ENCODE data around the gene GNS. TPM values are rescaled to one million over a fixed set of nuclear protein-coding genes. Genes with fewer than 3 reads are reported as not detected.

GNS gene
- total and polyA plus RNA-seq, 2 donors (not counting 3 experiments of a cell fraction or from before 2014, with no cell fraction given) = 107 to 142 TPM

- FAIRE-seq = no peak
- H4K20me1 ChIP-seq (replicated peaks; ENCODE audit: control insufficient read depth, extremely low read depth, insufficient read depth, low read length) = no peaks in the 10 kb centered on the region
- H3K4me1 ChIP-seq (ENCODE audit: control insufficient read depth, extremely low read depth, insufficient read depth, low read length) = peaks cover 83% of the 10 kb centered on the region
- peak overlapping the region; percentile 61 for H3K27ac ChIP-seq (ENCODE audit: insufficient read depth, low read depth, low read length)
- intact Hi-C loops (cut with micrococcal nuclease) = loop anchor here (1.0 kb wide), 1 partner anchor 63 kb away; the partner anchor contains the start of gene RASSF3
- TF ChIP-seq POLR2A (IDR thresholded peaks at IDR 0.05; ENCODE audit: low read depth, low read length) (no peak), MYC (IDR thresholded peaks at IDR 0.05; ENCODE audit: low read depth, low read length) (no peak), FOS (IDR thresholded peaks at IDR 0.05; ENCODE audit: borderline replicate concordance, insufficient read depth, low read length) (no peak), GATA2 (IDR thresholded peaks at IDR 0.05; ENCODE audit: insufficient read depth, insufficient read length, low read depth, low read length) (no peak), MAX (IDR thresholded peaks at IDR 0.05; ENCODE audit: insufficient read depth, insufficient read length) (no peak), JUN (IDR thresholded peaks at IDR 0.05; ENCODE audit: borderline replicate concordance, insufficient read depth, insufficient read length, low read depth) (no peak), EZH2 (IDR thresholded peaks at IDR 0.05; ENCODE audit: borderline replicate concordance, low read depth, low read length, severe bottlenecking) (no peak), POLR2AphosphoS5 (IDR thresholded peaks at IDR 0.05; ENCODE audit: insufficient read depth, low read depth, low read length) (no peak), CTCF (IDR thresholded peaks at IDR 0.05; ENCODE audit: extremely low read depth in 1 of 2, insufficient read depth in 1 of 2, low read depth in 1 of 2, low read length in 2 of 2) (no peak)
- H3K36me3 ChIP-seq (ENCODE audit: control insufficient read depth in 2 of 2, extremely low read depth in 1 of 2, insufficient read depth in 2 of 2, low read length in 2 of 2) = no peaks in the 10 kb centered on the region
- no peak overlapping the region for H3K9ac ChIP-seq (replicated peaks; ENCODE audit: extremely low read depth, insufficient read depth, low read length)
- H3K79me2 ChIP-seq (ENCODE audit: control insufficient read depth, insufficient read depth, low read length) = peaks cover 72% of the 10 kb centered on the region
- no peaks in the 10 kb centered on the region for H3K9me3 ChIP-seq (replicated peaks; ENCODE audit: control insufficient read depth, insufficient read depth, low read length)
- no peaks in the 10 kb centered on the region for H3K27me3 ChIP-seq (ENCODE audit: control insufficient read depth in 2 of 2, insufficient read depth in 2 of 2, low read length in 2 of 2)
- peak overlapping the region; percentile 60 for H3K4me2 ChIP-seq (ENCODE audit: insufficient read depth, low read length)
- dilution Hi-C loops (cut with MboI; ENCODE audit: extremely low pct_ligation_motif_present, low sequenced_read_pairs) = no loop called here
- H3K4me3 ChIP-seq (replicated peaks in 1 of 3; ENCODE audit: insufficient read depth in 1 of 3, low read depth in 1 of 3, low read length in 3 of 3) = no peak overlapping the region
- H3K9me1 ChIP-seq (replicated peaks; ENCODE audit: control insufficient read depth, extremely low read depth, insufficient read depth, low read length) = no peaks in the 10 kb centered on the region
- ChIA-PET POLR2A (no interaction called here), CTCF (interaction anchor here (1.2 to 3.1 kb wide), 2 partner anchors 13 to 125 kb away, joined by 4 to 12 read pairs; no protein-coding TSS in a partner anchor)
- TSS peak; percentile 61 for BruUV-seq (replicated peaks)
- peak; percentile 25 for DNase-seq (ENCODE audit: low read depth, low spot score)
- no peak overlapping the region for H2AFZ ChIP-seq (ENCODE audit: low read depth, low read length)
These were observed 85.6 kb downstream of the GNS start for GRCh38 chr12:64673490-64674169.

All from endothelial cell of umbilical vein (primary cell).